SU-DHL-6 (cell line): ENCODE measurements around the gene DIP2C.

ENCODE experiments used
- EZH2phosphoT487 ChIP-seq: fragments of 200-600 bp; sonication (generic), shearing (Covaris generic); conservative IDR thresholded peaks from 2 replicates; pipeline ENCODE4 v1.6.1; 2018; ENCODE audit warnings: mild to moderate bottlenecking, antibody characterized with exemption, low read length, moderate library complexity, mixed read lengths
- TF ChIP-seq, protein P1 (sequence below): fragments of 200-600 bp; sonication (generic); IDR thresholded peaks from one replicate; pipeline ENCODE4 v1.5.1; 2017; ENCODE audit warnings: antibody characterized with exemption, mild to moderate bottlenecking, low read length, moderate library complexity; ENCODE audit not compliant: insufficient read depth, poor library complexity, severe bottlenecking

- TF ChIP-seq EZH2phosphoT487, result no peak
- TF ChIP-seq, protein P1, sequence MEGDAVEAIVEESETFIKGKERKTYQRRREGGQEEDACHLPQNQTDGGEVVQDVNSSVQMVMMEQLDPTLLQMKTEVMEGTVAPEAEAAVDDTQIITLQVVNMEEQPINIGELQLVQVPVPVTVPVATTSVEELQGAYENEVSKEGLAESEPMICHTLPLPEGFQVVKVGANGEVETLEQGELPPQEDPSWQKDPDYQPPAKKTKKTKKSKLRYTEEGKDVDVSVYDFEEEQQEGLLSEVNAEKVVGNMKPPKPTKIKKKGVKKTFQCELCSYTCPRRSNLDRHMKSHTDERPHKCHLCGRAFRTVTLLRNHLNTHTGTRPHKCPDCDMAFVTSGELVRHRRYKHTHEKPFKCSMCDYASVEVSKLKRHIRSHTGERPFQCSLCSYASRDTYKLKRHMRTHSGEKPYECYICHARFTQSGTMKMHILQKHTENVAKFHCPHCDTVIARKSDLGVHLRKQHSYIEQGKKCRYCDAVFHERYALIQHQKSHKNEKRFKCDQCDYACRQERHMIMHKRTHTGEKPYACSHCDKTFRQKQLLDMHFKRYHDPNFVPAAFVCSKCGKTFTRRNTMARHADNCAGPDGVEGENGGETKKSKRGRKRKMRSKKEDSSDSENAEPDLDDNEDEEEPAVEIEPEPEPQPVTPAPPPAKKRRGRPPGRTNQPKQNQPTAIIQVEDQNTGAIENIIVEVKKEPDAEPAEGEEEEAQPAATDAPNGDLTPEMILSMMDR, result no peak
Measured at GRCh38 chr10:569961-570627, 119.4 kb downstream of the DIP2C start.
